Measurements from ENCODE around the gene RYR1.
"Not testable (repeated sequence)": the region's sequence is repeated elsewhere in the genome, so short reads cannot be mapped to it uniquely, and the experiment has no call there.

The RYR1 gene

DNA sequence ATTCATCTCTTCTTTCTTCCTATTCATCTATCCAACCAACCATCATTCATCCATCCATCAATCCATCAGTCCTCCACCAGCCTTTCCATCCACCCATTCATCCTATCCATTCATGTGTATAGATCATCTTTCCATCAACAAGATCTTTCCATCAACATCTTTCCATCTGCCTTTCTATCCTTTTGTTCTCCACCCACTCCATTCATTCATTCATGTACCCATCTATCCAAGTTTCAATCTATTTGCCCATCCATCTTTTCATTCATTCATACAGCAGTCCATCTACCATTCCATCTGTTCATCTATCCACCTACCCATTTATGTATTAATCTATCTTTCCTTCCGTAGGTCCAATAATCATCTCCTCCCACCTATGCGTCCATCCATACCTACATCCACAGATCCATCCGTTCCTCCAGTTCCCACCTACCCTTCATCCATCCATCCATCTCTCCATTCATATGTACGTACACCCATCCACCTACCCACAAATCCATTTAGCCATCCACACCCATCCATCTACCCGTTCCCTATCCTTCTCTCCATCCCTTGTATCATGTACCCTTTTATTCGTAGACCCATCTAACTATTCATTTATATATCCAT, 53.3 kb downstream of the RYR1 start:
- TF ChIP-seq, protein P1, sequence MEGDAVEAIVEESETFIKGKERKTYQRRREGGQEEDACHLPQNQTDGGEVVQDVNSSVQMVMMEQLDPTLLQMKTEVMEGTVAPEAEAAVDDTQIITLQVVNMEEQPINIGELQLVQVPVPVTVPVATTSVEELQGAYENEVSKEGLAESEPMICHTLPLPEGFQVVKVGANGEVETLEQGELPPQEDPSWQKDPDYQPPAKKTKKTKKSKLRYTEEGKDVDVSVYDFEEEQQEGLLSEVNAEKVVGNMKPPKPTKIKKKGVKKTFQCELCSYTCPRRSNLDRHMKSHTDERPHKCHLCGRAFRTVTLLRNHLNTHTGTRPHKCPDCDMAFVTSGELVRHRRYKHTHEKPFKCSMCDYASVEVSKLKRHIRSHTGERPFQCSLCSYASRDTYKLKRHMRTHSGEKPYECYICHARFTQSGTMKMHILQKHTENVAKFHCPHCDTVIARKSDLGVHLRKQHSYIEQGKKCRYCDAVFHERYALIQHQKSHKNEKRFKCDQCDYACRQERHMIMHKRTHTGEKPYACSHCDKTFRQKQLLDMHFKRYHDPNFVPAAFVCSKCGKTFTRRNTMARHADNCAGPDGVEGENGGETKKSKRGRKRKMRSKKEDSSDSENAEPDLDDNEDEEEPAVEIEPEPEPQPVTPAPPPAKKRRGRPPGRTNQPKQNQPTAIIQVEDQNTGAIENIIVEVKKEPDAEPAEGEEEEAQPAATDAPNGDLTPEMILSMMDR (IDR thresholded peaks at IDR 0.05; ENCODE audit: low read depth, low read length) = no peak
- no peak for DNase-seq (ENCODE audit: extremely low read depth, low read depth)

- no peak for DNase-seq (ENCODE audit: extremely low read depth, low read depth)
- TF ChIP-seq, protein P1 (IDR thresholded peaks at IDR 0.05; ENCODE audit: low read depth, low read length) = no peak
Observed at GRCh38 chr19:38488096-38488495, 54.6 kb downstream of the RYR1 start.

- TF ChIP-seq, protein P1 (IDR thresholded peaks at IDR 0.05; ENCODE audit: low read depth, low read length) = no peak
- DNase-seq (ENCODE audit: extremely low read depth, low read depth) = no peak
Observed at GRCh38 chr19:38488776-38489481, 55.4 kb downstream of the RYR1 start.

DNA sequence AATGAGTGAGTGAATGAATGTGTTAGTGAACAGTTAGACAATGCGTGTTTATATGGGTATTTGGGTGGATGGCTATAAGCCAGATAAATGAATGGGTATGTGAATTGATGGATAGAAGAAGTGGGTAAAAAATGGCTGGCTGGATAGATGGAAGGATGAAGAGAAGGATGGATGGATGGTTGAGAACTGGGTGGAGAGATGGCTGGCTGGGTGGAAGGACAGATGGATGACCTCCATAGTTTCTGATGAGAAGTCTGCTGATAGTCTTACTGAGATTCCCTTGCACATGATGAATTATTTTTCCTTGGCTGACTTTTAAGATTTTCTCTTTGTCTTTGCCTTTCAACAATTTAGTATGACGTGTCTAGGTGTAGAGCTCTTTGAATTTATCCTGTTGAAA, 57.4 kb downstream of the RYR1 start:
- no peak for DNase-seq (ENCODE audit: extremely low read depth, low read depth)
- TF ChIP-seq, protein P1 (IDR thresholded peaks at IDR 0.05; ENCODE audit: low read depth, low read length) = no peak

DNA sequence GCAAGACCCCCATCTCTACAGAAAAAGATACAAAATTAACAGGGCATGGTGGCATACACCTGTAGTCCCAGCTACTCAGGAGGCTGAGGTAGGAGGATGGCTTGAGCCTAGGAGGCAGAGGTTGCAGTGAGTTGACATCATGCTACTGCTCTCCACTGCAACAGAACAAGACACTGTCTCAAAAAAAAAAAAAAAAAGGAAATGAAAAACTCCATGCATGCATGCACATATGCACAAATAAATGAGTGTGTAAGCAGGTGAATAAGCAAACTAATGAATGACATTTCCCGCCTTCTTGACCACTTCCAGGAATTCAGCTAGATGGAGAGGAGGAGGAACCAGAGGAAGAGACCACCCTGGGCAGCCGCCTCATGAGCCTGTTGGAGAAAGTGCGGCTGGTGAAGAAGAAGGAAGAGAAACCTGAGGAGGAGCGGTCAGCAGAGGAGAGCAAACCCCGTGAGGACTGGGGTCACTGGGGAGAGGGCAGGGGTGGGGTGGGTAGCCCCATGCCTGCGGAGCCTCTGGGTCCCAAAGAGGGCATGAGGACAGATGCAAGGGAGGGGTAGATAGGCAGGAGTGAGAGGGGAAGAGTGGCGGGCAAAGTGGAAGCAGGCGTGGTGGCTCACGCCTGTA, 58.8 kb downstream of the RYR1 start:
- TF ChIP-seq, protein P1 (IDR thresholded peaks at IDR 0.05; ENCODE audit: low read depth, low read length) = no peak
- DNase-seq (ENCODE audit: extremely low read depth, low read depth) = no peak

- no peak for DNase-seq (ENCODE audit: extremely low read depth, low read depth)
- TF ChIP-seq, protein P1 (IDR thresholded peaks at IDR 0.05; ENCODE audit: low read depth, low read length) = no peak
Observed at GRCh38 chr19:38494379-38494778, 60.9 kb downstream of the RYR1 start.

DNA sequence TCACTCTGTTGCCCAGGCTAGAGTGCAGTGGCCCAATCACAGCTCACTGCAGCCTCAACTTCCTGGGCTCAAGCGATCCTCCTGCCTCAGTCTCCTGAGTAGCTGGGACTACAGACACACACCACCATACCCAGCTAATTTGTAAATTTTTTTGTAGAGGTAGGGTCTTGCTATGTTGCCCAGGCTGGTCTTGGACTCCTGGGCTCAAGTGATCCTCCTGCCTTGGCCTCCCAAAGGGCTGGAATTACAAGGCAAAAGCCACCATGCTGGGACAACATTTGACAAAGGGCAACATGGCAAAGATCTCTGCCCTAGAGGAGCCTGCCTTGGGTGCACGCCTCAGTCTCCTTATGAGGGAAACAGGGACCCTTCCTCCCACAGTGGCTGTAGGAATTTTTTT, 61.9 kb downstream of the RYR1 start:
- DNase-seq (ENCODE audit: extremely low read depth, low read depth) = not testable (repeated sequence)
